Cardiac muscle cell (in vitro differentiated cells and primary cell): Measurements from ENCODE around the gene SF1. TPM values are rescaled to one million over a fixed set of nuclear protein-coding genes. Genes with fewer than 3 reads are reported as not detected.

Experiments used
- DNase-seq, 2 donors: peaks; one replicate each; pipeline versions ENCODE4 v3.0.0 to v3.0.0-alpha.2; 2010 to 2017; ENCODE audit warnings: low read depth in 1 of 2, low spot score in 1 of 2
- H3K27ac ChIP-seq: fragments of 200-600 bp; sonication (generic); 2 replicates; pipeline ENCODE4 v1.5.1; 2016
- H3K27me3 ChIP-seq: fragments of 200-600 bp; sonication (generic); 2 replicates; pipeline ENCODE4 v1.6.0; 2016; ENCODE audit warnings: control low read depth
- H3K36me3 ChIP-seq: fragments of 200-600 bp; sonication (generic); 2 replicates; pipeline ENCODE4 v1.5.1; 2016; ENCODE audit warnings: control low read depth
- H3K4me1 ChIP-seq: fragments of 200-600 bp; sonication (generic); 2 replicates; pipeline ENCODE4 v1.8.1; 2017; ENCODE audit warnings: low read depth, mild to moderate bottlenecking, mixed run types
- H3K4me3 ChIP-seq: fragments of 200-600 bp; sonication (generic); 2 replicates; pipeline ENCODE4 v1.5.1; 2016; ENCODE audit warnings: mild to moderate bottlenecking
- H3K9me3 ChIP-seq: fragments of 200-600 bp; sonication (generic); 2 replicates; pipeline ENCODE4 v1.5.1; 2017; ENCODE audit warnings: low read depth, mild to moderate bottlenecking, control low read depth
- polyA plus RNA-seq: library from polyadenylated mRNA; unstranded; fragments of >200 nt; fragmentation: Nextera tagmentation; extraction: Ambion mirVana; gene quantifications from 2 replicates; pipeline ENCODE4 v1.2.1, GENCODE V29; 2016
- total RNA-seq: library from RNA; depleted of rRNA; stranded (reverse); fragments of >200 nt; gene quantifications from 2 replicates; pipeline ENCODE4 v1.2.3, GENCODE V29; 2016
- TF ChIP-seq, protein P1 (sequence below): IDR thresholded peaks from 2 replicates; pipeline ENCODE4 v1.5.1; 2012; ENCODE audit warnings: low read depth, mild to moderate bottlenecking, low read length

SF1 gene
- total and polyA plus RNA-seq, 2 experiments from 2014 or later = 143 to 360 TPM

- no peaks in the 10 kb centered on the region for H3K36me3 ChIP-seq
- H3K9me3 ChIP-seq = no peaks in the 10 kb centered on the region
- no peaks in the 10 kb centered on the region for H3K4me1 ChIP-seq
- H3K4me3 ChIP-seq = no peak overlapping the region
- no peak for DNase-seq
- no peaks in the 10 kb centered on the region for H3K27me3 ChIP-seq
- H3K27ac ChIP-seq = no peak overlapping the region
- TF ChIP-seq, protein P1, sequence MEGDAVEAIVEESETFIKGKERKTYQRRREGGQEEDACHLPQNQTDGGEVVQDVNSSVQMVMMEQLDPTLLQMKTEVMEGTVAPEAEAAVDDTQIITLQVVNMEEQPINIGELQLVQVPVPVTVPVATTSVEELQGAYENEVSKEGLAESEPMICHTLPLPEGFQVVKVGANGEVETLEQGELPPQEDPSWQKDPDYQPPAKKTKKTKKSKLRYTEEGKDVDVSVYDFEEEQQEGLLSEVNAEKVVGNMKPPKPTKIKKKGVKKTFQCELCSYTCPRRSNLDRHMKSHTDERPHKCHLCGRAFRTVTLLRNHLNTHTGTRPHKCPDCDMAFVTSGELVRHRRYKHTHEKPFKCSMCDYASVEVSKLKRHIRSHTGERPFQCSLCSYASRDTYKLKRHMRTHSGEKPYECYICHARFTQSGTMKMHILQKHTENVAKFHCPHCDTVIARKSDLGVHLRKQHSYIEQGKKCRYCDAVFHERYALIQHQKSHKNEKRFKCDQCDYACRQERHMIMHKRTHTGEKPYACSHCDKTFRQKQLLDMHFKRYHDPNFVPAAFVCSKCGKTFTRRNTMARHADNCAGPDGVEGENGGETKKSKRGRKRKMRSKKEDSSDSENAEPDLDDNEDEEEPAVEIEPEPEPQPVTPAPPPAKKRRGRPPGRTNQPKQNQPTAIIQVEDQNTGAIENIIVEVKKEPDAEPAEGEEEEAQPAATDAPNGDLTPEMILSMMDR = no peak
Measured at GRCh38 chr11:64793271-64794160, 15.2 kb upstream of the SF1 start.

- H3K27me3 ChIP-seq = no peaks in the 10 kb centered on the region
- TF ChIP-seq, protein P1 = no peak
- H3K4me3 ChIP-seq = no peak overlapping the region
- H3K4me1 ChIP-seq = no peaks in the 10 kb centered on the region
- no peak overlapping the region for H3K27ac ChIP-seq
- DNase-seq = no peak
- H3K9me3 ChIP-seq = no peaks in the 10 kb centered on the region
- no peaks in the 10 kb centered on the region for H3K36me3 ChIP-seq
Measured at GRCh38 chr11:64792482-64792881, 14.1 kb upstream of the SF1 start.

DNA sequence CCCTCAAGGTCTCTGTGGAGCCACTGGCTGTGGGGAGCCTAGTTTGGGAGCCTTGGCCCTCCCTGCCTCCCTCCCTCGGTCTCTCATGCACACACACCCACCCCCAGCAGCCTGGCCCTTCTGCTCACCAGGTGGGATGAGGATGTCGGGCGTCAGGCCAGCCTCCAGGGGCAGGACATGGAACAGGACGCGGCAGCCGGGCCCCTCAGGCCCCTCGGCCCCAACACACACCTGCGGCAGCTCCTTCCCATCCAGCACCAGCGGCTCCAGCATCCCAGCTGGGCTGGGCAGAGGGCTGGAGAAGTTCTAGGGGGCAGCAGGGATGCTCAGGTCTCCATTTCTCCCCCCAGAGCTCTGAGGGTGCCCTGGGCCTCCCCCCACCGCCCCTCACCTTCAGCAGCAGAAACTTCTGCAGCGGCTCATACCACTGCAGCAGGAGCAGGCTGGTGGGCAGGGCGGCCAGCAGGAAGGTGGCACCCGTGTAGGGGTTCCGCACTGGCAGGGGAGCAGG is 13.5 kb upstream of the SF1 start:
- no peak overlapping the region for H3K4me3 ChIP-seq
- DNase-seq = no peak

DNA sequence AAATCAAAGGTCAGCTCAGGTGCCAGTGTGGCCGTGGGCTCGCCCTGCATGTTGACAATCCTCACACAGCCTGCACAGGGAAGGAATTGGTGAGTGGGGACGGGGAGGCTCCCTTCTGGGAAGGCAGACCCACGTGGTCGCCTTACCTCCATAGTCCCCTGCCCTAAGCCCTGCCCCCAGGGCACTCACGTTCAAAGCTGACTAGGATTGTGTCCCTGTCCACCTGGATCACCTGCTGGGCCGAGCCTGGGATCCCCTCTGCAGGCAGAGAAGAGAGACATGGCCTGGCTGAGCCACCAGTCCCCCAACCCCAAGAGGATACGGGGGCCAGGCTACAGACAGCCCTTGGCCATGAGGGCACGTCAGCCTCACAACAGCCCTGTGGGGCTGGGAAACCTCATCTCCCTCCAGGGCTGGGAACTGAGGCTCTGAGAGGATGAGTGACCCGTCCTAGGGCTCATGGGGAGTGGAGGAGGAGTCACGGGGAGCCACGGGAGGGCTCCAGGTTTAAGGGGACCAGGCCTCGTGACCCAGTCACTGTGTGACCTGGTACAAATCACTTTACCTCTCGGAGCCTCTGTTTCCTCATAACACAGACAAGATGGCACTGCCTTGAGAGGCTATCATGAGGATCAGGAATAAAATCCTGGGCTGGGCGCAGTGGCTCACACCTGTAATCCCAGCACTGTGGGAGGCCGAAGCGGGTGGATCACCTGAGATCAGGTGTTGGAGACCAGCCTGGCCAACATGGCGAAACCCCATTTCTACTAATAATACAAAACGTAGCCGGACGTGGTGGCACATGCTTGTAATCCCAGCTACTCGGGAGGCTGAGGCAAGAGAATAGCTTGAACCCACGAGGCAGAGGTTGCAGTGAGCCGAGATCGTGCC is 12.1 kb upstream of the SF1 start:
- Histone ChIP-seq H3K9me3 (no peaks in the 10 kb centered on the region), H3K4me3 (no peak overlapping the region), H3K27me3 (no peaks in the 10 kb centered on the region), H3K27ac (no peak overlapping the region), H3K36me3 (no peaks in the 10 kb centered on the region), H3K4me1 (no peaks in the 10 kb centered on the region)
- DNase-seq = no peak
- TF ChIP-seq, protein P1 = no peak

More for the DNA sequence above, 13.5 kb upstream of the SF1 start:
- H3K9me3 ChIP-seq = no peaks in the 10 kb centered on the region
- H3K27ac ChIP-seq = no peak overlapping the region
- H3K36me3 ChIP-seq = no peaks in the 10 kb centered on the region
- no peaks in the 10 kb centered on the region for H3K27me3 ChIP-seq
- no peaks in the 10 kb centered on the region for H3K4me1 ChIP-seq
- TF ChIP-seq, protein P1 = no peak

- no peak for DNase-seq
- no peaks in the 10 kb centered on the region for H3K9me3 ChIP-seq
- H3K27ac ChIP-seq = no peak overlapping the region
- no peaks in the 10 kb centered on the region for H3K4me1 ChIP-seq
- H3K36me3 ChIP-seq = no peaks in the 10 kb centered on the region
- no peaks in the 10 kb centered on the region for H3K27me3 ChIP-seq
- no peak overlapping the region for H3K4me3 ChIP-seq
- TF ChIP-seq, protein P1 = no peak
Measured at GRCh38 chr11:64789331-64790204, 11.2 kb upstream of the SF1 start.
